Measurements from ENCODE around the gene SLC6A4. TPM values are rescaled to one million over a fixed set of nuclear protein-coding genes. Genes with fewer than 3 reads are reported as not detected.

Gene SLC6A4
- total and polyA plus RNA-seq, 2 experiments from 2014 or later = 0.06 to 0.14 TPM

- no peaks in the 10 kb centered on the region for H3K9me2 ChIP-seq (ENCODE audit: insufficient read depth)
- DNase-seq (ENCODE audit: low spot score) (peak; percentile 35), ATAC-seq (peak; percentile 41; the same call in 2 of the 3 replicates)
- Mint-ChIP-seq H3K27ac (no peak overlapping the region), H3K4me1 (no peaks in the 10 kb centered on the region; the same call in 2 of the 3 replicates), H3K27me3 (ENCODE audit: insufficient read depth, low read depth, poor library complexity) (peaks cover 2% of the 10 kb centered on the region), H3K9me3 (no peaks in the 10 kb centered on the region), H3K4me3 (no peak overlapping the region), H3K36me3 (ENCODE audit: low read depth) (peaks cover 16% of the 10 kb centered on the region)
- no peak overlapping the region for H3K4me3 ChIP-seq
- H3K4me2 ChIP-seq = no peak overlapping the region
- no peaks in the 10 kb centered on the region for H3K4me1 ChIP-seq (ENCODE audit: insufficient read depth)
- H2AFZ ChIP-seq = no peak overlapping the region
- no peaks in the 10 kb centered on the region for H4K20me1 ChIP-seq (replicated peaks; ENCODE audit: insufficient read depth)
- H3K36me3 ChIP-seq (ENCODE audit: insufficient read depth) = peaks cover 27% of the 10 kb centered on the region
- H3K27me3 ChIP-seq (ENCODE audit: insufficient read depth) = no peaks in the 10 kb centered on the region
- no peaks in the 10 kb centered on the region for H3F3A ChIP-seq (replicated peaks; ENCODE audit: low read depth)
- no peak overlapping the region for H3K27ac ChIP-seq (ENCODE audit: low read depth)
- TF ChIP-seq EZH2phosphoT487 (IDR thresholded peaks at IDR 0.05; ENCODE audit: unreplicated experiment) (no peak), CTCF (conservative IDR thresholded peaks at IDR 0.05; ENCODE audit: low read depth in 2 of 2) (peak; percentile 46 to 52), CREB1 (CRISPR knock-in tag; IDR thresholded peaks at IDR 0.05; ENCODE audit: low read depth) (no peak), ZNF462 (CRISPR knock-in tag; IDR thresholded peaks at IDR 0.05) (no peak), REST (IDR thresholded peaks at IDR 0.05; ENCODE audit: unreplicated experiment) (no peak), ZNF114 (CRISPR knock-in tag; IDR thresholded peaks at IDR 0.05) (no peak), STAT1 (IDR thresholded peaks at IDR 0.05; ENCODE audit: unreplicated experiment) (no peak)
- H3K79me2 ChIP-seq (replicated peaks; ENCODE audit: insufficient read depth) = no peaks in the 10 kb centered on the region
Observed at GRCh38 chr17:30278032-30278431, 42.5 kb upstream of the SLC6A4 start.
